GM12892 (cell line): Measurements from ENCODE around the gene HSF2.

Experiments used
- POLR2A ChIP-seq: IDR thresholded peaks from 2 replicates; pipeline ENCODE4 v1.6.1; 2011; ENCODE audit warnings: low read depth, low read length, control low read depth
- POLR2AphosphoS5 ChIP-seq: IDR thresholded peaks from 2 replicates; pipeline ENCODE4 v1.6.1; 2011; ENCODE audit warnings: low read depth, low read length, control low read depth
- TAF1 ChIP-seq: IDR thresholded peaks from 2 replicates; pipeline ENCODE4 v1.6.1; 2011; ENCODE audit warnings: low read depth, mild to moderate bottlenecking, control low read depth, low read length, borderline replicate concordance

GRCh38 chr6:122363769-122364483, 35.5 kb upstream of the HSF2 start:
- TF ChIP-seq TAF1 (no peak), POLR2A (no peak), POLR2AphosphoS5 (no peak)
